ENCODE results near the gene PLPP6.
"Not testable (repeated sequence)": the region's sequence is repeated elsewhere in the genome, so short reads cannot be mapped to it uniquely, and the experiment has no call there.

PLPP6 gene

DNA sequence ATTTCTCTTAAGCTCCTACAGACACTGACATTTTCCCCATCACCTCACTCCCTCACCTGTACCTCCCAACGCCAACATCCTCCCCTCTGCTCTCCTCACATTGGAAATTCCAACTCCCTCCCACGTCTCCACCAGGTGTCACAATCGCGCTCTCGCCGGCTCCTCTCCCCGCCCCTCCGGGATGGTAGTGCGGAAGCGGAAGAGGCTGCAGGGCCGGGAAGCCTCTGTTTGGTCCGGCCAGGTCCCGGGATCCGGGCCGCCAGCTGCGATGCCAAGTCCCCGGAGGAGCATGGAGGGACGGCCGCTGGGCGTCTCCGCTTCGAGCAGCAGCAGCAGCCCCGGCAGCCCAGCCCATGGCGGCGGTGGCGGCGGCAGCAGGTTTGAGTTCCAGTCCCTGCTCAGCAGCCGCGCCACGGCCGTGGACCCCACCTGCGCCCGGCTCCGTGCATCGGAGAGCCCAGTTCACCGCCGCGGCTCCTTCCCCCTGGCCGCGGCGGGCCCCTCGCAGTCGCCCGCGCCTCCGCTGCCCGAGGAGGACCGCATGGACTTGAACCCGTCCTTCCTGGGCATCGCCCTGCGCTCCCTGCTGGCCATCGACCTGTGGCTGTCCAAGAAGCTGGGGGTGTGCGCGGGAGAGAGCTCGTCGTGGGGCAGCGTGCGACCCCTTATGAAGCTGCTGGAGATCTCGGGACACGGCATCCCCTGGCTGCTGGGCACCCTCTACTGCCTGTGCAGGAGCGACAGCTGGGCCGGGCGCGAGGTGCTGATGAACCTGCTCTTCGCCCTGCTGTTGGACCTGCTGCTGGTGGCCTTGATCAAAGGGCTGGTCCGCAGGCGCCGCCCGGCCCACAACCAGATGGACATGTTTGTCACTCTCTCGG lies at the start of gene PLPP6:
Gene PLPP6, plus strand, starts transcription at position 187 of the 881 bp plus-strand sequence. Its CDS starts 82 bp downstream, at position 269.
- peak; percentile 95 for DNase-seq

GRCh38 chr9:4614627-4615026 lies 47.5 kb upstream of the PLPP6 start:
- no peak for DNase-seq

DNA sequence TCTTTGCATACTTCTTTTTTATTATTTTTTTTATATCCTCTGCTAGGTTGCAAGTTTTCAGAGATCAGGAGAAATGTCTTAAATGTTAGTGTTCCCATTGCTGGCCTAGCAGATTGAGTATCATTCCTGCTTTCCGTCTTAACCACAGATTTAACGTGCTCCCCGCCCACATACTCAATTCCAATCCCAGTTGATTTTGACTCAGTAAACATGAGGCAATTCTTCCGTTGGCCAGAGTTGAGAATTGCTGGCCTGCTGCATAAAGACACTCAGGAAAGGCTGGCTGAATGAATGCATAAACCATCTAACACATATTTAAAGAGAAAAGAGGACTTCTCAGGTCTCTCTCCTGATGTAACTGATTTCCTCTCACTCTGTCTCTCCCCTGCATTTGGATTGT lies 46.8 kb upstream of the PLPP6 start:
- DNase-seq: no peak

DNA sequence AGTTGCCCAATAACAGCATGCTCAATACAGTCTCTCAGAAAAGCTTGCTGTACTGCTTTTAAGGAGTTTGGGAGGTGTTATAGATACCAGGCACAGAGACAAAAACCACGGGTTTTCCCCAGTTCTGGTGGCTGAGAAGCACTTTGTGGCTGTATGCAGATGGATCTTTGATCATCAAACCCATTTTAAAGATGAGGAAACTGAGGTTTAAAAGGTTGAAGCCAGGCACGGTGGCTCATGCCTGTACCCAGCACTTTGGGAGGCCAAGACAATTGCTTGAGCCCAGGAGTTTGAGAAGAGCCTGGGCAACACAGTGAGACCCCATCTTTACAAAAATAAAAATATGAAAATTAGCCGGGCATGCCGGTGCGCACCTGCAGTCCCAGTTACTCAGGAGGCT lies 46.3 kb upstream of the PLPP6 start:
- no peak for DNase-seq

DNA sequence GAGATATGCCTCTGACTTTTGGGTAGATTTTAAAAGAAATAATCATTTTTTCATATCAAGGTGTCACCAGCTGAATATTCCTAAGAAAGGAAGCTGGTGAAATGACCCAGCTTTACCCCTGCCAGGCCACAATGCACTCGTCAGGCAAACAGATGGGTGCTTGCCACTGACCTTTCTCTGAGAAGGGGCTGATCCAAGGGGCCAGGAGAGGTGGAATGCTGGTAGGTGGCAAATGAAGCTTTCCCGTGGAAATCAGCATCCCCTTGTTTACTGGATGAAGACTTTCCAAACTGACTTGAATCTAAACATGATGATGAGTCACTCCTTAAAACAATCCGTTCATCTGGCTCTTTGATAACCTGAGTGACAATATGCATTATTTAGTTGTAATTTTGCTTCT lies 44.3 kb upstream of the PLPP6 start:
- no peak for DNase-seq

- DNase-seq: no peak
Measured at GRCh38 chr9:4618700-4619099, 43.4 kb upstream of the PLPP6 start.

DNA sequence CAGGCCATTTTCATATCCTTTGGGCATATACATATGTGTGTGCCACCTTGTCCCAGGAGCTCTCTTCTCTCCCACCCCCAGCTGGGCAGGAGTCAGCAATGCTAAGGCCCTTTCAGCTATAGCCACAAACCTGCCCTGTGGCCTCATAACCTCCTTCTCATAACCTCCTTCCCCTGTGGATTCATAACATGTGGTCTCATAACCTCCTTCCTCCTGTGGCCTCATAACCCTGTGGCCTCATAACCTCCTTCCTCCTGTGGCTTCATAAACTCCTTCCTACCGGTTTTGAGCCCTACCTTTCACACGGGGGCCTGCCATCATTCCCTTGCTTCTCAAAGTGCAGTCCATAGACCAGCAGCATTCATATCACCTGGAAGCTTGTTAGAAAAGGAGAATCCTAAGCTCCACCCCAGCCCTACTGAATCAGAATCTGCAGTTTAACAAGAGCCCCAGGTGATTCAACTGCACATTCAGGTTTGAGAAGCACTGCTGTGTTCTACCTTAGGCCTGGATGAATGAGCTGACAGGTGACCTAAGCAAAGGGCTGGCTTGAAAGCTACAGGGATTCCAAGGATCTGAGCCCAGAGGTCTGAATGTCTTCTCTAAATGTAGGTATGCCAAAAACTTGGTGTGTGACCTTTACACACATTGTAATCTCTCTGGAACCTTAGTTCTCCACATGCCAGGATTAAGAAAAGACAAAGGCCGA lies 41.9 kb upstream of the PLPP6 start:
- DNase-seq: no peak

GRCh38 chr9:4620881-4621555 lies 41.1 kb upstream of the PLPP6 start:
- no peak for DNase-seq

GRCh38 chr9:4622016-4622415 lies 40.1 kb upstream of the PLPP6 start:
- no peak for DNase-seq

DNA sequence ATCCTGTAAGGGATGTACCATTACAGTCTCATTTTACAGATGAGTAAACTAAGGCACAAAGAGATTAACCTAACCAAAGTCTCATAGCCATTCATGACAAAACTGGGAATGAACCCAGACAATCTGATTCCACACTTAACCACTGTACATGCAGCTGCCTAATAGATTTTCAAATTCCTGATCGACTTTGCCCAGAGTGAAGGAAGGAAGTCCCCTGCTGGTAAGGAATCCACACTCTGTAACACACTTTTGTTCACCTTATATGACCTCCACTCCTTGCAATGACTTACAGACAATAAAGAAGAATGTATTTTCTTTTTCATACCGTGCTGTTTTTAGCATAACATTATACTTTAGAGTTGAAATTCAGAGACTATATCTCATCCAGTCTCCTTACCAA lies 31.3 kb upstream of the PLPP6 start:
- DNase-seq: no peak

DNA sequence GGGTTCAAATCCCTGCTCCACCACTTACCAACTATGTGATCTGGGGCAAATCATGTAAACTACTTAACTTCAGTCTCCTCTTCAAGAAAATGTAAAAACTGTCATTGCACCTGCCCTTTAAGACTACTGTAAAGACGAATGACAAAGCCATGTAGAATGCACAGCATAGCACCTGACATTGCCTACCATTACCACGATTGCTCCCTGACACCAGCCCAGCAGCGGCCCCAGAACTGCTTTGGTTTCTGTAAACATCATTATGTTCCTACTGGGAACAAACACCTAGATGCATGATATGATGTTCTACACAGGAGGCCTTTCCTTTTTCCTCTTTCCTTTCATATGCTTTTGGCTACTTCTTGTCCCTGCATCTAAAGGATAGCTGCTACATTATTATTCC lies 23.1 kb upstream of the PLPP6 start:
- DNase-seq: no peak

DNA sequence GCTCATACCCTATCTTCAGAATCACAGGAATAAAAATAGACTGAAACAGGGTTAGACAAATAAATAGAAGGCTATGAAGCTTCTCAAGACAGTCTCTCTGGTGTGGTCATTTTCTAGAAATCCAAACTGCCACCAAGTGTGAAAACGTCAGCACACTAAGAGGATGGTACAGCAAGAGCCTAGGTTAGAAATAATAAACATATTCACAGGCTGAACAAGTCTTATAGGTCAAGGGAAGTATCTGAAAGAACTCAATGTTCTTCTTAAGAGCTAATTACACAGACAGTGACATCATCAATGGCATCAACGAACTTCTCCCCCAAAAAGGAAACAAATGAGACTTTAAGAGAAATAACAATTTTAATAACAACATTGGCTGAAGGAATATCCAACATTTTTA lies 22.7 kb upstream of the PLPP6 start:
- no peak for DNase-seq

DNA sequence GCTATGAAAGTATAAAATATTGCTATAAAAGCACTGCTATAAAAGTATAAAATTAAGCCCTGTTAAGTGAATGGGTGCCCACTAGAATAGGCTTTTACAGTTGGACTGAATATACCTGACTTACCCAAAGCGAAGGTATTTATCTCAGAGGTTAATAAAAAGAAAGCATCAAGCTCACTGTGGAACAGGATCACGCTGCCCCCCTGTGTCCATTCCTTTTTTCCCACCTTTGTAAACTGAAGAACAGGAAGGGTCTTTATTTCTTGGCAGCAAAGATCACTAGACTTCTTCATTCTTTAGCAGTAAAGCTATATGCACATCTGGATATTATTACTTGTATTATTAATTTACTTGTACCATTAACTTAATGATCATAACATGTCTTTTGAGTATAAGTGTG lies 22.1 kb upstream of the PLPP6 start:
- no peak for DNase-seq

DNA sequence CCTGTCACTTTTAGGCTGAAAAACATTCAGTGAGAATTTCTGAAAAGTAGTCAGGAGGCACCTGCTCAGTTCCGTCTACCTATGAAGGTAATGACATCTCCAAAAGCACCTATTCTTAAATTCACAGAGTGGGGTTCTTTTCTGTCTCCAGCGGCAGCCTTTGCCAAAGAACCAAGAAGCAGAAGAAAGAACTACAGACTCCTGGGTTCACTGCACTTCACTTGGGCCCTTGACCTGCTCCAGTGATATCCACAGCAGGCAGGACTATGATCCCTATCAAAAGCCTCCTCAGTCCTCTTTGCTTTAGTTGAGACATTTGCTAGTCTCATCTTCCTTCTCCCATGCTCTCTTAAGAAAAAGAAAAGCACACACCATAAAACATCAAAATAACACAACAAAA lies 19.7 kb upstream of the PLPP6 start:
- DNase-seq: no peak

DNA sequence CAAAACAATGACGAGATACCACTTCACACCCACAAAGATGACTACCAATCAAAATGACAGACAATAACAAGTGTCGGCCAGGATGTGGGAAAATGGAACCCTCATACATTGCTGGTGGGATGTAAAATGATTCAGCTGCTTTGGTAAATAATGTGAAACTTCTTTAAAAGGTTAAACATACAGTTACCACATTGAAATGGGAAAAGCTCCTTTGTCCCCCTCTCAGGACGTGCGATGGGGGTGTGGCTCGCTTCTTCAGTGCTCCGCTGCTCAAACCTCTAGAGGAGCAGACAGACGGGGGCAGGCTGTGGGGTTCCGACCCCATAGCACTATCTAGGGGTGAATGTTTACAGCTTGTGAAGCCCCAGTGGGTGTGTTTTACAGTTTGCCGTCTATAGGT lies 8.0 kb upstream of the PLPP6 start:
- DNase-seq: no peak

- DNase-seq: no peak
Measured at GRCh38 chr9:4654538-4654937, 7.6 kb upstream of the PLPP6 start.

DNA sequence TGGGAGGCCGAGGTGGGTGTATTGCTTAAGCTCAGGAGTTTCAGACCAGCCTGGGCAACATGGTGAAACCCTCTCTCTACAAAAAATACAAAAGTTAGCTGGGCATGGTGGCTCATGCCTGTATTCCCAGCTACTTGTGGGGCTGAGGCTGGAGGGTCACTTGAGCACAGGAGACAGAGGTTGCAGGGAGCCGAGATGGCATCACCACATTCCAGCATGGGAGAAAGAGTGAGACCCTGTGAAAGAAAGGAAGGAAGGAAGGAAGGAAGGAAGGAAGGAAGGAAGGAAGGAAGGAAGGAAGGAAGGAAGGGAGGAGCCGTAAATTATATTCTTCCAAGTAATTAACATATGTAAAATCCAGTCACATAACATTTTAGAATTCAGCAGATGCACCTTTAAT lies 5.9 kb upstream of the PLPP6 start:
- DNase-seq: not testable (repeated sequence)

DNA sequence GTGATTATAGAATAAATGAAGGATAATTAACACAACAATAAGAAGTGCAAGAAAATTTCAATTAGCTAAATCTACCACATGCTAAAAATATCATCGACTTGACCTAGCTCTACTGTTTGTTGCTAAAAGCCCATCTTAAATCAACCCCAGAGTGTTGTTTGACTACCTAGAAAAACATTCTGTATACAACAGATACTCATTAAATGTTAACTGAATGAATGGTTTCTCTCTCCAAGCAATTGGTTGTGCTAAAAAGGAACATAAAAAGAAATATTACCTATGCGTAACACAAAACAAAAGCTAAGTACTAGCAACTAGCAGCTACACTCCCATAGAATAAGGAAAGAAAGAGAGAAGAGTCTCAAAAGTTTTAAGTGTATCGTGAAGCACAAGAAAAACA lies 5.5 kb upstream of the PLPP6 start:
- no peak for DNase-seq

GRCh38 chr9:4657426-4658159 lies 4.5 kb upstream of the PLPP6 start:
- peak; percentile 44 for DNase-seq

DNA sequence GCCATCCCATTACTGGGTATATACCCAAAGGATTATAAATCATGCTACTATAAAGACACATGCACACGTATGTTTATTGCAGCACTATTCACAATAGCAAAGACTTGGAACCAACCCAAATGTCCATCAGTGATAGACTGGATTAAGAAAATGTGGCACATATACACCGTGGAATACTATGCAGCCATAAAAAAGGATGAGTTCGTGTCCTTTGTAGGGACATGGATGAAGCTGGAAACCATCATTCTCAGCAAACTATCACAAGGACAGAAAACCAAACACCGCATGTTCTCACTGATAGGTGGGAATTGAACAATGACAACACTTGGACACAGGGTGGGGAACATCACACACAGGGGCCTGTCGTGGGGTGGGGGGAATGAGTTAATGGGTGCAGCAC lies 1.4 kb upstream of the PLPP6 start:
- not testable (repeated sequence) for DNase-seq

DNA sequence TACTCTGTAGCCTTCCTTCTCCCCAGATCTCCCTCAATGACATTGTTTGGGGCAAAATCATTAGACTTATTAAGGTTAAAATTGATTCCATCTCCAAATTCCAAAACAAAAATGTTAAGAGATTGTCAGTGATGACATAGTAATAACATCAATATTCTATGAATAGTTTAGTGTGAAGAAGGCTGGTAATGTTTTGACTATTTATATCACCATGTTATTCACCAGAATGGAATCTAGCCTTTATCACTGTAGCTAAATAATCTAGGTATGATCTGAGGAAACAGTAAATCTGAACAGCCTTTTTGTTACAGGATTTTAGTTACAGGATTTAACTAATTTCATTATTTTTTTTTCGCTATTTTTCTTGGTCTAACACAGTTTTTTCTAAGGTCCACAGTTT lies 929 bp upstream of the PLPP6 start:
- DNase-seq: no peak

- DNase-seq: no peak
Measured at GRCh38 chr9:4661611-4662010, 483 bp upstream of the PLPP6 start.

All from NCI-H774 (cell line).